HEK293T (cell line): ENCODE data around the gene PAN2.

Experiments
- ARNT ChIP-seq: fragments of 450-650 bp; IDR thresholded peaks from 2 replicates; pipeline ENCODE4 v1.6.1; 2017; ENCODE audit warnings: mild to moderate bottlenecking
- BHLHE40 ChIP-seq: fragments of 450-650 bp; IDR thresholded peaks from 2 replicates; pipeline ENCODE4 v1.6.1; 2016; ENCODE audit warnings: mild to moderate bottlenecking, moderate library complexity, borderline replicate concordance
- CTBP1 ChIP-seq: fragments of 450-650 bp; IDR thresholded peaks from 2 replicates; pipeline ENCODE4 v1.6.1; 2016; ENCODE audit warnings: borderline replicate concordance
- FOXA1 ChIP-seq: fragments of 450-650 bp; IDR thresholded peaks from 2 replicates; pipeline ENCODE4 v1.6.1; 2016; ENCODE audit warnings: mild to moderate bottlenecking
- FOXK2 ChIP-seq: fragments of 450-650 bp; IDR thresholded peaks from 2 replicates; pipeline ENCODE4 v1.6.1; 2016; ENCODE audit warnings: mild to moderate bottlenecking
- HDGF ChIP-seq: fragments of 450-650 bp; IDR thresholded peaks from 2 replicates; pipeline ENCODE4 v1.6.1; 2017; ENCODE audit warnings: antibody characterized with exemption, borderline replicate concordance
- LEF1 ChIP-seq: fragments of 450-650 bp; IDR thresholded peaks from 2 replicates; pipeline ENCODE4 v1.6.1; 2017; ENCODE audit warnings: mild to moderate bottlenecking, borderline replicate concordance
- SP1 ChIP-seq: fragments of 450-650 bp; IDR thresholded peaks from 2 replicates; pipeline ENCODE4 v1.6.1; 2017
- SUZ12 ChIP-seq: fragments of 450-650 bp; IDR thresholded peaks from 2 replicates; pipeline ENCODE4 v1.6.1; 2016; ENCODE audit warnings: mild to moderate bottlenecking
- TARDBP ChIP-seq: fragments of 450-650 bp; IDR thresholded peaks from 2 replicates; pipeline ENCODE4 v1.6.1; 2016
- TF ChIP-seq, protein P1 (sequence below): fragments of 450-650 bp; IDR thresholded peaks from 2 replicates; pipeline ENCODE4 v1.6.1; 2016

DNA sequence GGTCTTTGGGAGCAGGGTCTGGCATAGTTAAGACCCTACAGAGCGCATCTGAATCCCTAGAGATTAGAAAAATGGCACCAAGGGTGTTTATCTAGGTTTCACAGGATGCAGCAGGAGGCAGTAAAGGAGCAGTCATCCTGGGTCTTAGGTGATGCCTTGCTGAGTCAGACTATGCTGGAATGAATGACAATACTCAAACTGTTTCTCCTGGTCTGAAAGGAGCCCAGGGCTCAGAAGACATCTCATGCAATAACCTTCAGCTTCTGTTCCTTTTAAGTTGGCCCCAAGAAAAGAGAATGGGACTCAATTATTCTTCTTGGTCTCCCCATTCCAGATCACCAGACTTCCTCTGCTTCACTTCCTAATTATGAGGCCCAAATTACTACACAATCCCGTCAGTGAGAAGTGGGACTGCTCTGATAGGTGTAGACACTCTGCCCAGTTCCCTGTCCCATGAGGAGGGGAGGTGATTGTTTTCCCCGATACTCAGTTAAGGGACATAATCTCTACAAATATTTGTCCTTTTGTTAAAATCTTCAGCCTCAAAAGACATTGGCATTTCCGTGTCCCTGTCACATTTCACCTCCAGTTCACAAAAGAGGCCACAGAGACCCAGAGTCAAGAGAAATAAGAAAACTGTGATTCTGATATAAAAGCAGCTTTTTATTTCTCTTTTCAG is 43.6 kb upstream of the PAN2 start:
- no peak for TF ChIP-seq HDGF
- TF ChIP-seq FOXK2 = no peak
- TF ChIP-seq TARDBP = no peak
- TF ChIP-seq BHLHE40 = no peak
- TF ChIP-seq FOXA1 = no peak
- TF ChIP-seq SP1 = no peak
- no peak for TF ChIP-seq SUZ12
- TF ChIP-seq, protein P1, sequence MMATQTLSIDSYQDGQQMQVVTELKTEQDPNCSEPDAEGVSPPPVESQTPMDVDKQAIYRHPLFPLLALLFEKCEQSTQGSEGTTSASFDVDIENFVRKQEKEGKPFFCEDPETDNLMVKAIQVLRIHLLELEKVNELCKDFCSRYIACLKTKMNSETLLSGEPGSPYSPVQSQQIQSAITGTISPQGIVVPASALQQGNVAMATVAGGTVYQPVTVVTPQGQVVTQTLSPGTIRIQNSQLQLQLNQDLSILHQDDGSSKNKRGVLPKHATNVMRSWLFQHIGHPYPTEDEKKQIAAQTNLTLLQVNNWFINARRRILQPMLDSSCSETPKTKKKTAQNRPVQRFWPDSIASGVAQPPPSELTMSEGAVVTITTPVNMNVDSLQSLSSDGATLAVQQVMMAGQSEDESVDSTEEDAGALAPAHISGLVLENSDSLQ = no peak
- no peak for TF ChIP-seq LEF1
- TF ChIP-seq ARNT = no peak
- TF ChIP-seq CTBP1 = no peak
